ENCODE measurements around the gene IGFBP2.

Gene IGFBP2

GRCh38 chr2:216711348-216711747 is 78.1 kb downstream of the IGFBP2 start:
- DNase-seq (ENCODE audit: low read depth, low spot score) = no peak
- Histone ChIP-seq H3K9me3 (ENCODE audit: low read depth, low read length) (no peaks in the 10 kb centered on the region), H3K27ac (no peak overlapping the region), H3K36me3 (ENCODE audit: insufficient read depth, low read length) (no peaks in the 10 kb centered on the region), H3K4me3 (no peak overlapping the region), H3K9ac (ENCODE audit: insufficient read length) (no peak overlapping the region)
- TF ChIP-seq POLR2AphosphoS5 (IDR thresholded peaks at IDR 0.05; ENCODE audit: borderline replicate concordance, low read depth, low read length) = no peak
- no peak for TF ChIP-seq EZH2 (IDR thresholded peaks at IDR 0.05)
- no peak for TF ChIP-seq FOXP2 (optimal IDR thresholded peaks at IDR 0.05; ENCODE audit: control extremely low read depth, extremely low read length, insufficient read depth)

DNA sequence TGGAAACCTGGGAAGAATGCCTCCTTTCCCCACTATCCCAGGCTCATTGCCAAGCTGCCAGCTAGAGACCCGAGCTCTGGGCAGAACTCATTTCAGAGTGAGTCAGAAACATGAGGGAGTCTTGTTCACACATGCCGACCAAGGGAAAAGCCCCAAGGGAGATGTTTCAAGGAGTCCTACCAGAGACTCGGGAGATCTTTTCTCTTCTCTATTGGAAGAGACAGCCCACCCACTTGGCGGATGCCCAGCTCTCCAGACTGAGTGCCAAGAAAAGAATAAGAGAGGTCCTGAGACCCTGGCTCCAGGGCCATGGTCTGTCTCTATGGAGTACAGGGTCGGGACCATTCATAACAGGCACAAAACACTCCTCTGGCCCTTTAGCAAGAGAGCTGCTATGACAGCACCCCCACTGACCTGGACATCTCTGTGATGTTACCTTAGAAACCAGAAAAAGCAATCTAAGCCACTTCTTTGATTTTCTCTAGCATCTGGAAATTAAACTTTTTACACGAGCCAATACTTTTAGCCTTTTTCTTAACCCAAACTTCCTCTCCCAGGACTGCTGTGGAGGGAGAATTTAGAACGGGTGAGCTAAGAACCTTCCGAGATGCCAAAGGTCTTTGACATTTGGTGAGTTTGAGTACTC is 80.6 kb downstream of the IGFBP2 start:
- Histone ChIP-seq H3K36me3 (ENCODE audit: insufficient read depth, low read length) (no peaks in the 10 kb centered on the region), H3K4me3 (no peak overlapping the region), H3K9ac (ENCODE audit: insufficient read length) (no peak overlapping the region), H3K27ac (no peak overlapping the region), H3K9me3 (ENCODE audit: low read depth, low read length) (no peaks in the 10 kb centered on the region)
- TF ChIP-seq EZH2 (IDR thresholded peaks at IDR 0.05) = no peak
- TF ChIP-seq FOXP2 (optimal IDR thresholded peaks at IDR 0.05; ENCODE audit: control extremely low read depth, extremely low read length, insufficient read depth) = no peak
- TF ChIP-seq POLR2AphosphoS5 (IDR thresholded peaks at IDR 0.05; ENCODE audit: borderline replicate concordance, low read depth, low read length) = no peak
- no peak for DNase-seq (ENCODE audit: low read depth, low spot score)

All from SK-N-MC (cell line).